Hematopoietic multipotent progenitor cell treated with erythropoietin and hydrocortisone succinate and interleukin-3 and kit ligand, for 6 days (in vitro differentiated cells): ENCODE measurements around the gene KNDC1.
"Not testable (repeated sequence)": the region's sequence is repeated elsewhere in the genome, so short reads cannot be mapped to it uniquely, and the experiment has no call there.

Experiments used
- DNase-seq: peaks from one replicate; pipeline ENCODE4 v3.0.0-alpha.2; 2015

KNDC1 gene

DNA sequence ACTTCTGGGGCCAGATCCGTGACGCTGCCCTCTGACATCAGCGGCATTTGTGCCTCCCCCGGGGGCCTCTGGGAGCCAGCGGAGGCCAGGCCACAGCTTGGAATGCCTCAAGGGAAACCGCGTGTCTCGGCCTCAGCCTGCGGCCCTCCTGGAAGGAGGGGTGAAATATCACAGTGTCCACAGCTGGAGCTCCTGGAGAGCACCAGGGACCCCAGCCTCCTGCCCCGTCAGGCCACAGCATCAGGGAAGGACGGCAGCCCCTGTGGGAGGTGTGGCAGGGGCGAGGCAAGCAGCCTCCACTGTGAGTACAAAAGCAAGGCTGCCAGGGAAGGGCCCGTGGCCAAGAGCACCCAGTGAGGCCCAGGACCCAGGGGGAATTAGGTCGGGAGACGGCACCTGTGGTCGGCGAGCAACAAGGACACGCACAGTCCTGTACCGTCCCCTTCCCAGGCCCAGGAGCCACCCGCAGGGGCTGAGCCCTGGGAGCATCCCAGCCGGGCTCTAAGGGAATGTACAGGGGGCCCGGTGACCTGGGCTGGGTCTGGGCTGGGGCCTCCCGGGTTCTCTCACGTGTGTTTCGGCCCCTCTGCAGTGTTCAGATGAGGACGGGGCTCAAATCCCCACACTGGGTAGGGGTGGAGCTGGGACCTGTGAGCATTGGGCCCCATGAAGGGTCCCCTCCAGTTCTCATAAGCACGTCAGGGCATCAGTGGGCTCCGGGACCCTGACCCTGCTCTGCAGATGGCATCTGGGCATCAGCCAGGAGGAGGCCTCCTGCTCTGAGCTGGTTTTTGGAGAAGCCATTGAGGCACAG, 18.7 kb upstream of the KNDC1 start:
- no peak for DNase-seq

DNA sequence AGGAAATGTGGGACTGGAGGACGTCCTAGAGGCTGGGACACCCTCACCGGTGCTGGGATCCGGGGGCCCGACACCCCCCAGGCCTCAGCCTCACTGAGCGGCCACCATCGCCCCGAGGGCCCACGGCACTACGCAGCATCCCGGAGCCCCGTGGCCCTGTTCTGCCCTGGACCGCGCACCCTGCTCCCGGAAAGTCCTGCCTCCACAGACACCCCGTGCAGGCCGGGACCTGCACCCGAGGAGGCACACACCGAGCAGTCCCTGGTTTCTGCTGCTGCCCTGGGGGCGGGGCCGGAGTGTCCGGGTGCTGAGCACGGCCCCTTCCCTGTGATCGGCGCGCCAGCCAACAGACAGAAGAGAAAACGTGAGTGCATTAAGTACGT, 18.1 kb upstream of the KNDC1 start:
- no peak for DNase-seq

- no peak for DNase-seq
Observed at GRCh38 chr10:133142523-133143199, 17.4 kb upstream of the KNDC1 start.

- no peak for DNase-seq
Observed at GRCh38 chr10:133143200-133143533, 16.9 kb upstream of the KNDC1 start.

GRCh38 chr10:133143546-133143945, 16.5 kb upstream of the KNDC1 start:
- no peak for DNase-seq

- no peak for DNase-seq
Observed at GRCh38 chr10:133144771-133145170, 15.2 kb upstream of the KNDC1 start.

DNA sequence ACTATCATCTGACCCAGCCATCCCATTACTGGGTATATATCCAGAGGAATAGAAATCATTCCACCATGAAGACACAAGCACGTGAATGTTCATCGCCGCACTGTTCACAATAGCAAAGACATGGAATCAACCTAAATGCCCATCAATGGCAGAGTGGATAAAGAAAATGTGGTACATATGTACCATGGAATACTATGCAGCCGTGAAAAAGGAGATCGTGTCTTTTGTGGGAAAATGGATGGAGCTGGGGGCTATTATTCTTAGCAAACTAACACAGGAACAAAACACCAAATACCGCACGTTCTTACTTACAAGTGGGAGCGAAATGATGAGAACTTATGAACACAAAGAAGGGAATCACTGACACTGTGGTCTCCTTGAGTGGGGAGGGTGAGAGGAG, 9.8 kb upstream of the KNDC1 start:
- DNase-seq, result no peak

DNA sequence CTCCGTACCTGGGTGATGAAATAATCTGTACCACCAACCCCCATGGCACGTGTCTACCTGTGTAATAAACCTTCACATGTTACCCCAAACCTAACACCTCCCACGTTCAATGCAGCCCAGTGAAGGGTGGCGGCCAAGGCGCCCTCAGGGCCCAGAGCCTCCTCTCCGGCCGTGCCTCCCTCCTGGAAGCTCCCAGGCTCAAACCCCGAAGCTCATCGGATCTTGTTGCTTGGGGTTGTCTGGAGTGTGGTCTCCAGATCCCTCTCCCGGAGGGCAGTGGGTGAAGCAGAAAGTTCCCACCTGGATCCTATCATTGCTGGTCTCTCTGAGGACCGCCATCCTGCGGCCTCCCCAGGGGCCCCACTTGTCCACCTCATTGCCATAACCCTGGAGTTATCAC, 9.4 kb upstream of the KNDC1 start:
- DNase-seq, result no peak

GRCh38 chr10:133151071-133151470, 8.9 kb upstream of the KNDC1 start:
- not testable (repeated sequence) for DNase-seq

GRCh38 chr10:133151543-133151972, 8.5 kb upstream of the KNDC1 start:
- DNase-seq, result no peak

- DNase-seq, result no peak
Observed at GRCh38 chr10:133154411-133154810, 5.6 kb upstream of the KNDC1 start.

GRCh38 chr10:133154996-133155778, 4.8 kb upstream of the KNDC1 start:
- no peak for DNase-seq

- DNase-seq, result no peak
Observed at GRCh38 chr10:133156674-133157579, 3.1 kb upstream of the KNDC1 start.

DNA sequence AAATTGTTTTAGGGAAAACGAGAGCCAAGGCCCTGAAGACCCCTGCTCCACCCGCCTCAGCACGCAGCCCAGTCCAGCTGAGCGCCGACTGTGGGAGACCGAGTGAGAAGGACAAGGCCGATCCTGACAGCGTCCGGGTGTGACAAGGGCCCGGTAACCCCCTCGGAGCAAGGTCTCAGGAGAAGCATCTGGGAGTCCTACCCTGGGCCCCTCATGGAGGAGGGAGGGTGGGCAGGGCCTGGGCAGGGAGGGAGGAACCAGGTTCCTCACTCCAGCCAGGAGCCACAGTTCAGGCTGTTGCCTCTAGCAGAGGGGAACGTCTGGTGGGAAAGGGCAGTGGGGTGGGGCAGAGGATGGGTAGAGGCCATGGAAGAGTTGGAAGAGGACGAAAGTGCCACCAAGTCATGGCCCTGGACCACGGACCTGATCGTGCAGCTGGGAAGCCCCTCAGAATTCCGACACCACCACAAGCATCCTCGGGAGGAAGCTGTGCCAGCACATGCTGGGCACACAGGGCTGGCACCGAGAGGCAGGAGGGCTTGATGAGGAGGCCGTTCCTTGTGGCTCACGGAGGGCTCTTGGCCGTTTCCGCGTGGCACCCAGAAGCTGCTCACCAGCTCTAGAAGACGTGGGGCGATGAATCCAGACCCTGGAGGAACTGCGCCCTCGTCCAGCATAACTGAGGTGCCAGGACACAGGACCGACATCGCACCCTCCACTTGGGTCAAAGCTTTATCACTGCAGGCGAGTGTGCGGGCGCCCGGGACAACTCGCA, 2.2 kb upstream of the KNDC1 start:
- no peak for DNase-seq

DNA sequence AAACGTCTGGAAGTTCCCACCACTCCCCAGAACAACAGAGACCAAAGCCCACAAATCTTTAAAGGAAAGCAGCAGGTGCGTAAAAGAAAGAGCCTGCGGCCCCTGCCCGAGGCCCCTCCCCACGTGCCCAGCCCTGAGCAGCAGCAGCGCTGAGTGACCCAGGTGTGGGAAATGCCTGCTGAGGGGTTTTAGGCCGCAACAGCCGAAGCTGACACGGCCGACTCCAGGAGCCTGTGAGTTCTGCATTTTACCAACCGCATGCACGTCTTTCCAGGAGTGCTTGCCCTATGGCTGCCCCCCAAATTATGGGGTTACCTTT, 1.6 kb upstream of the KNDC1 start:
- DNase-seq, result no peak

DNA sequence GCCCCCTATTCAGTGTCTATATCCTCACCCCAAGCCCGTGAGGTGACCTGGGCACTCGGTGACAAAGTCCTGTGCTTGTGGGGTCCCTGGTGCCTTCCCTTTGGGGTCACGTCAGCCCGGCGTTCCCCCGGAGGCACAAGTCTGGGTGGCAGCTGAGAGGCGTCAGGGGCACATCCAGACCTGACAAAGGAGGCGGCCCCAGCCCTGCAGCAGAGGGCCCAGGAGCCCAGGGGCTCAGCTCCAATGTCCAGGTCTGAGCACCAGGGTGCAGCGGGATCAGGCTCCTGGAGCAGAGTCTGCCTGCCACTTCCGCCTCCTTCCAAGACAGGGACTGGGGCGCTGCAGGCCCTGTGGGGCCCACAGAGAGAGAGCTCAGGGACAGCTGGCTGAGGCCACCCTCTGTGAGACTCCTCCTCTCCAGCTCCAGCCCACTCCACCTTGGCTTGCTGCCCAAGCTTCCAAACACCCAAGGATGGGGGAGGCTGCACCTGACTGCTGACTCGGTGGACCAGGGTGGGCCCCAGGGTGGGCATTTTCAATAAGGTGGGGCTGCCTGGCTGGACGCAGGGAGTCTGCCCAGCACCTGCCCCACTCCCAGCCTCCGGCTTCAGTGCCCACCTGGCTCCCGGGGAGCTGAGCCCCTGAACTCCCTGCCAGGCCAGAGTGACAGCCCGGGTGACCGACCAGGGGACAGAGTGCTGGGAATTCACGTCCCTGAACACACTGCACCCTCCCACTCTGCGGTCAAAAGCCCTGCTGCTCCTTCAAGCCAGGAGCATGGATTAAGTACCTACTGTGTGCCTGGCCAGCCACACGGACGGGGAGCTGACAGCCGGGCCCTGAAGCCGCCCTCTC, 1.0 kb upstream of the KNDC1 start:
- peak; percentile 10 for DNase-seq

- DNase-seq, result no peak
Observed at GRCh38 chr10:133159611-133159949, 439 bp upstream of the KNDC1 start.

GRCh38 chr10:133160826-133161471, 930 bp downstream of the KNDC1 start:
- DNase-seq, result no peak

GRCh38 chr10:133161486-133162109, 1.6 kb downstream of the KNDC1 start:
- no peak for DNase-seq
